ENCODE measurements around the gene FBXL7.

The FBXL7 gene

DNA sequence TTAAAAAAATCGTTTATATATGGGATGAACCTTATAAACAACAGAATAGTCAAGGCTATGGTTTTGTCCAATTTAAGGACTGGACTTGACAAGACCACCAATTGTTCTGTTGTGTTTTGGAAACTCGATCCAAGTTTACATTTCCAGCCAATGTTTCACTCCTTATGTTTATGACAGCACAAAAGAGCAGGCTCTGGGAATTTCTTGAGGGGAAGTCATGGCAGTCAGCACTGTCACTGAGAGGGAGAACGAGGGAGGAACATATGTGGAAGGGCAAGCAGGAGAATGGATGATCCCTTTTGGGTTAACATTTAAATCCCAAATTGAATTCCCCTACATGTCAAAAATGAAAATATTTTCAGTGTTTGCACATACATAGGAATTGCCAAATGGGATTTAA lies 387.1 kb downstream of the FBXL7 start:
- DNase-seq (ENCODE audit: low spot score): peak; percentile 16

DNA sequence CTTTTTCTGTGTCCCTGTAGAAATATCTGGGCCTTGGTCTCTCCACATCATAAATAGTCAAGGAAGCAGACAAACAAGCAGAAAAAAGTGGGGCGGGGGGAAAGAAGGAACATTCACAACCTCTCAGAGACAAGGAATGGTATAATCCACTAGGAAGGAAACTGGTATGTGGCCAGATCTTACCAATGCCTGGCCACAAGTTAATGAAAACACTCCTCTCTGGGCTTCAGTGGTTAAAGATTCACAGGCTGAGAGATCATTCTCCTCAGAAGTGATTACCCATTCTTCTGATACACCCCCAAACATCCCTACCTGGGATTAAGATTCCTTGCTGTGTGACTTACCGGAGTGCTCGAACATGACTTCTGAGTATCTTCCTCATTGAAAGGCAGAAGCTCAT lies 389.0 kb downstream of the FBXL7 start:
- DNase-seq (ENCODE audit: low spot score): no peak

DNA sequence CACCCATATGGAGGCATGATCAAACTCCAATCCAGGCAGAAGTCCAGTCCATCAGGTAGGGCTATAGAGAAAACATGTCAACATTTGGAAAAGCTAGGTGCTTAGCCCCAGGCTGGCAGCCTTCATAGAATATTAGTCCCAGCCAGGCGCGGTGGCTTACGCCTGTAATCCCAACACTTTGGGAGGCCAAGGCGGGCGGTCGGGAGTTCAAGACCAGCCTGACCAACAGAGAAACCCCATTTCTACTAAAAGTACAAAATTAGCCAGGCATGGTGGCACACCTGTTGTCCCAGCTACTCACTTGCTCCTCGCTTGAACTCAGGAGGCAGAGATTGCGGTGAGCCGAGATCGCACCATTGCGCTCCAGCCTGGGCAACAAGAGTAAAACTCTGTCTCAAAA lies 393.9 kb downstream of the FBXL7 start:
- DNase-seq (ENCODE audit: low spot score): no peak

DNA sequence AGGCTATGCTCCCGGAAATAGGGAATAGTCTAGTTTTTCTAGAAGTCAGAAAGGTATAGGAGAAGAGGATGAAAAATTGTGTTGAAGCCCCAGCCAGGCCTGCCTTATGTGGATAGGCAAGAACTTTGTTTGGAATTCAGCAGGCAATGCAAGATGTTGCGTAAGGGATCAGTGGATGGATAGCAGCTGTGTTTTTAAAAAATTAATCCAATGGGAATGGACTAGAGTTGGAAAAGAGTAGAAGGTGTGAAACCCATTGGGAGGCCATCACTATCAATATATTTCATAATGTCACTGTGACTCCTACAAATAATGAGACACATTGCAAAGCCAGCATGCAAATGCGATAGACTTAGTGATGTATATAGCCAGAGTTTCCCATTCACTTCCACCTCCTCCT lies 397.7 kb downstream of the FBXL7 start:
- peak; percentile 36 for DNase-seq (ENCODE audit: low spot score)

DNA sequence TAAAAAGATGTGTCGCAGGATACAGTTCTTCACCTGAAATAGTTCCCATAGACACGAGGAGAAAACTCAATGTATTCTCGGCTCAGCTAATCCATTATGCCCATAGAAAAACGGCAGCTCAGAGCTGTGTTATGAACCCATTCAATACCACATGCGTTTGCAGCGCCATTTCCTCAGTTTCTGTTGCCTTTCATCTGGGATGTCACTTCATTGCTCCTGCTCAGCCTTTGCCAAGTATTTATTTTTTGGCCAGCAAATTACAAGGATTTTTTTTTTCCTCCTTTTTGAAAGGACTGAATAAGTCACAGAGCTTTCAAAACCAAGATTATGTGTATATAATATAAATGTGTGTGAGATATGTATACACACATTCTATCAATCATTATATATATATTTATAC lies 398.7 kb downstream of the FBXL7 start:
- DNase-seq (ENCODE audit: low spot score): no peak

DNA sequence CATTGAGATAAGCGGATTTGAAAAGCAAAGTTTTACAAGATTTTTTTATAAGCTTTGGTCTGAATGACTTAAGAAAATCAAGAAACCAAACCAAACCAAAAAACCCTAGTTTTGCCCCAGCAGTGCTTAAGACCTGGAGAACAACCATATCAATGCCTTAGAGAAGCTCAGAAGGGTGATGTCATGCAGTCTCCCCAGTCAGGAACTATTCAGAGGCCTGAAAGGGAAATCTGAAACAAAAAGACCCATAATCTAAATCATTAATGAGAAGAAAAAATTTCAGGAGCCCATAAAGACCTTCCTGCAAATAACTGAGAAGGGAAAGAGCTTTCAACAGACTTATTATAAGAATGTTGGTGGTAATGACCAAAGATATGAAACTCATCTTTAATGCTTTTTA lies 399.5 kb downstream of the FBXL7 start:
- no peak for DNase-seq (ENCODE audit: low spot score)

DNA sequence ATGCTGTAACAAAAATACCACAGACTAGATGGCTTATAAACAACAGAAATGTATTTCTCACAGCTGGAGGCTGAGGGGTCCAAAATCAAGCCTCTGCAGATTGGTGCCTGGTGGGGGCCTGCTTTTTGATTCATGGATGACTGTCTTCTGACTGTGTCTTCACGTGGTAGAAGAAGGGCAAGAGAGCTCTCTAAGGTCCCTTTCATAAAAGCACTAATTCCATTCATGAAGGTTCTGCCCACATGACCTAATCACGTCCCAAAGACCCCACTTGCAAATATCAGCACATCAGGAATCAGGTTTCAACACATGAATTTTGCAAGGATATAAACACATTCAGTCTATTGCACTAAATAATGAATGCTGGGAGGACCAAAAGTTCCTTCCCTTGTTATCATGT lies 401.2 kb downstream of the FBXL7 start:
- no peak for DNase-seq (ENCODE audit: low spot score)

DNA sequence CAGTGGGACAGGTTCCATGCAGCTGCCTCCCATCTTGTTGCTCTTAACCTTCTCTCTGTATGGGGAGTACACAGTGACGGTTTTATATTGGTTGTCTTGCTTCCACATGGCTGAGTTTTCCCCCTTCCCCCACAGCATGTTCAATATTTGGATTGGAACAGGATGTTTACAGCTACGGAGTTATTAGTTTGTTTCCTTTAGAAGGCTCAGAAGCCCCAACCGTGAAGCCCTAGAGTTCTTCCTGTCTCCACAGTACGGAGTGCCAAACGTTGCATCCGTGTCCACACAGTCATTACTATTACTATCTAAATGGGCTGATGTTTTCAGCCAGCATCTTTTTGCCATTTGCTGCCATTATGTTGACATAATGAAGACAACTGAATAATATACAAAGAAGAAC lies 402.1 kb downstream of the FBXL7 start:
- no peak for DNase-seq (ENCODE audit: low spot score)

DNA sequence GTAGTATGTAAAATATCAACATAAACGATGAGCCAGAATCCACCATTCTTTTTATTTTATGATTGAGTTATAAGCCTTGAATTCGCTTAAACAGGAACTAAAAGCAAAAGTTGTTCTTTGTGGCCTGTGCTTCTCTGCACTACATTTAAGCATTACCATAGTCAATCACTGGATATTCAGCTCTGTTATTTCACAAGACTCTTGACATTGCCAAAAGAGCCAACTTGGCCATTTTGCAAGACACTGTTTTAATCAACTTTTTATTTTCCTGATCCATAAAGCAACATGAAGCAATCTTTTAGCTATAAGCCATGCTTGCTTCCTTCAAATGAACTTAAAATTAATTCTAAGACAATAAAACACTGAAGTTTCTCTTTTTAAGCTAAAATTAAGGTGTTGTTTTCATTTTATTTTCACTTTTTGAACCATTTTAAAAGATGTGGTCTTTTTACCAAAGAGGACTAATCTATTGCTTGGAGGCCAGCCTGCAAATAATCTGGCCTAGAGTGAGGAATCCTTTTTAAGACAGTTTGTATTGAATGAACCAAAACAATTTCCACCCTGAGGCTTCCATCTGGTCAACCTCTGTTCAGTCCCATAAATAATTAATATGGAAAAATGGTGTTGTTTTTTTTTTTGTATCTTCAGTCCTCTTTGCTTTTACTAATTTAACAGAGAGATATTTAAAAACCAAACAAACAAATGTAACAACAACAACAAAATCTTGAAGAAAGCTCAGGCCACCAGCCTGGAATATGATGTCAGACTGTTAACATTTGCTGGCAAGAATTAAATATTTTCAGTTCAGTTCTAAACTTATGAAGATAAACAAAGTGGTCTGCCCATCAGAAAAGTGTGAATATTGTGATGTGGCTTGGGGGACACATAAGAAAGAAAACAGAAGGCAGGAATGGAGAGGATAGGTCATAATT lies 405.2 kb downstream of the FBXL7 start:
- DNase-seq (ENCODE audit: low spot score): no peak

DNA sequence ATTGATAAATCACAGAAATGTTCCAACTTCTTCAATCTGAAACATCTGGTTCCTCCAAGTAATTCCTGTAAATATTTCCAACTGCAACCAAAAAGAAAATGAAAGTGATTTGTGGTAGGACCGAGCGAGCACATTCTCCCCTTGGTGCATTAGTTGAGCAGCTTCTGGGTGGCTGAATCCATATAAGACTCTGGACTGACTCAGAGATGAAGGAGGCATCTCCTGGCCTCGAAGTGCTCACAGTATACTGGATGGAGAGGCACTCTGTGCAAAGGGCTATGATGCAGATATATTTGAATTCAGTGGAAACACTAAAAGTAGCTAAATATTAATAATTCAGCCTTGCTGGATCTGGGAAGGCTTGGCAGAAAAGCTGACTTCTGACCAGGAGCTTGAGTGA lies 414.7 kb downstream of the FBXL7 start:
- peak; percentile 66 for DNase-seq (ENCODE audit: low spot score)

DNA sequence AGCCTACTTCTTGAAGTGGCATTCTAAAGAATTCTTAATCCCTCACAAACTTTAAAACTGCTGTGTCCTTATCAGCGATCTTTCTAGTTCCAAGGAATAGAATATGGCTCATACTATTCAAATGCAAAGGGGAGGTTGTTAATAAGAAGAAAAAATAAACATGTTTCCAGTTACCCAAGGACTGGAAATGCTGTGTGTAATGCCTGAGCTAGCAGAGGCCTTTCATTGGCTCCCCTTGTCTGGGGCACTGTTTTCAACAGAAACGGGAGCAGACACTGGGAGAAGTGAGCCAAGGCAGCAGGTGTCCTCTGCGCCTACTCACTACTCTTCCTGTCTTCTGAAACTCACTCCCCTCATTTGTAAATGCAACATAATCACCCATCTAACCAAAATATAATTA lies 426.6 kb downstream of the FBXL7 start:
- peak; percentile 42 for DNase-seq (ENCODE audit: low spot score)

DNA sequence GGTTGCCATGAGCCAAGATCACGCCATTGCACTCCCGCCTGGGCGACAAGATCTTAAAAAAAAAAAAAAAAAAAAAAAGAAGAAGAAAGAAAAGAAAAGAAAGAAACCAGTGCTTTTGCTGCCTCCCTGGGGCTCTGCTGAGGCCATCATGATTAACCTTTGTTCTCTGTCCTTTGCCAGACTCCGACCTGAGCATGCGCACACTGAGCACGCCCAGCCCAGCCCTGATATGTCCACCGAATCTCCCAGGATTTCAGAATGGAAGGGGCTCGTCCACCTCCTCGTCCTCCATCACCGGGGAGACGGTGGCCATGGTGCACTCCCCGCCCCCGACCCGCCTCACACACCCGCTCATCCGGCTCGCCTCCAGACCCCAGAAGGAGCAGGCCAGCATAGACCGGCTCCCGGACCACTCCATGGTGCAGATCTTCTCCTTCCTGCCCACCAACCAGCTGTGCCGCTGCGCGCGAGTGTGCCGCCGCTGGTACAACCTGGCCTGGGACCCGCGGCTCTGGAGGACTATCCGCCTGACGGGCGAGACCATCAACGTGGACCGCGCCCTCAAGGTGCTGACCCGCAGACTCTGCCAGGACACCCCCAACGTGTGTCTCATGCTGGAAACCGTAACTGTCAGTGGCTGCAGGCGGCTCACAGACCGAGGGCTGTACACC lies 427.9 kb downstream of the FBXL7 start:
- DNase-seq (ENCODE audit: low spot score): no peak

DNA sequence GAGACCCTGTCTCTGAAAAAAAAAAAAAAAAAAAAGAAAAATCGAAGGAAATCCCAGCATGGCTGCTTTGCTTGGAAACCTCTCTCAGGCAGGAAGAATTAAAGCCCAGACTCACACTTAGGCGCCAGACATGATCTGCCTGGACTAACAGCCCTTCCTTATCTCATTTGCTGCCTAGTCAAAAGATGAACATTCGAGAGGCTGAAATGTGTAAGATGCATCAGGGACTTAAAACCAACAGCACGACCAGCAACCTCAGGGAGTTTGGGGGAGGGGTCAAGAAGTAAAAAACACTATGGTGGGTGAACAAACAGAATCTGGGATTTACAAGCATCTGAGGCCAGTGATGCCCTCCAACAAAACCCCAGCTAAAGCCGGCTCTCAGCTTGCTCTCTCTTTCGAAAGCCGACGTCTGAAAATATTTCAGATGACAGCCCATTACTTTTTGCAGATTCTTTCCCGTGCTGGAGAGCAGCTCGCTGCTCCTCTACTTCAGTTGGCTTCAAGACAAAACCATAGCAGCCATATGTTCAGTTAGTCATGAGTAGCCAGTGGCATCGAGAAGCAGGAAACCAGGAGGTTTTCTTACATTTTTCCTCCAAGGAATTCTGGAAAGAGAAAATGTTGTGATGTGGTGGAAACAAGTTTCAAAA lies 429.8 kb downstream of the FBXL7 start:
- peak; percentile 75 for DNase-seq (ENCODE audit: low spot score)

DNA sequence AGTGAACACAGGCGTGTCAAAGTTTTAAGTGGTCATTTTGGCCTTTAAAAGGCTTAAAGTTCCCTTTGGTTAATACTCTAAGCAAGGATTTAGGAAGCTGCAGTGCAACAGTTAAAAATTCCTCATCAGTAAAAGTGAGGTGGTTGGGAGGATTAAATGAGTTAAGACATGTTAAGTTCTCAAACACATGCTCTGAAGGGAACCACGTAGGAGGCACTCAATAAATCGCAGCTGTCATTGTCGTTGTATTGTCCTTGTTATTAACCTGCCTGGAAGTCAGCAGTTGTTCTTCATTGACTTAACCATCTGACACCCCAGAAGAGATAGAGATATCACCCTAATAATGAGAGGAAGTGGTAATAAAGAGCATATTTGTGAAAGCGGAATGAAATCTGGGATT lies 432.1 kb downstream of the FBXL7 start:
- no peak for DNase-seq (ENCODE audit: low spot score)

DNA sequence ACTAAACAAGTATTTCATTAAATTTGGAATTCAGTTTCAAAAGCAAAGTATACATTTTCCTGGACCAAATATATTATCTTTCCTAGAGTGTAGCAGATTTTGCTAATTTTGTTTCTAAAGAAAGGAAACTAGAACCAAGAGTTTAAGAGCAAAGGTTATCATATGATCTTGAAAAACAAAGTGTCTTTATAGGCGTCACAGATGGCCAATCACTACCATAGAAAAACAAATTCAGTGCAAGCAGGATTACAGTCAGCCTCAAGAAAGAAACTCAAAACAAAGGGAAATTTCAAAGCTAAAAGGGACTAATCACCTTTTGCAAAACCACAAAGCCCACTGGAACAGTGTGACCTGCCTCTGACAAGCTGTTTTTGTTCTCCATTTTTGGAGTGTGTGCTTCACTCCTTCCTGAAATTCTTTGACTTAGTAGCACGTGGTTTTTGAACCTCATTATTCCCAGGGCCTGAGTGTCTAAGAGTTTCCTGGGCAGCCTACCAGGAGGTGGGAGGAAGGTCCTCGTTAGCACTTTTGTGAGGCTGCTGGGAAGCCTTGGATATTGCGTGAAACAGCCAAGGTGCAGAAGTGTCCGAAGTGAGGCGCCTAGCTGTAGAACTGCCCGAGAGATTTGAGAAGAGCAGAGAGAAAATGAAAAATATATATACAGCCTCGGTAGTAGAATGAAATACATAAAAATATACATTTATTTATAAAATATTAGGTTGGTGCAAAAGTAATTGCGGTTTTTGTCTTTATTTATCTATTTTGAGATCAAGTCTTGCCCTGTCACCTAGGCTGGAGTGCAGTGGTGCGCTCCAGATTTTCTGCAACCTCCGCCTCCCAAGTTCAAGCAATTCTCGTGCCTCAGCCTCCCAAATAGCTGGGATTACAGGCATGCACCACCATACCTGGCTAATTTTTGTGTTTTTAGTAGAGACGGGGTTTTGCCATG lies 433.6 kb downstream of the FBXL7 start:
- DNase-seq (ENCODE audit: low spot score): no peak

DNA sequence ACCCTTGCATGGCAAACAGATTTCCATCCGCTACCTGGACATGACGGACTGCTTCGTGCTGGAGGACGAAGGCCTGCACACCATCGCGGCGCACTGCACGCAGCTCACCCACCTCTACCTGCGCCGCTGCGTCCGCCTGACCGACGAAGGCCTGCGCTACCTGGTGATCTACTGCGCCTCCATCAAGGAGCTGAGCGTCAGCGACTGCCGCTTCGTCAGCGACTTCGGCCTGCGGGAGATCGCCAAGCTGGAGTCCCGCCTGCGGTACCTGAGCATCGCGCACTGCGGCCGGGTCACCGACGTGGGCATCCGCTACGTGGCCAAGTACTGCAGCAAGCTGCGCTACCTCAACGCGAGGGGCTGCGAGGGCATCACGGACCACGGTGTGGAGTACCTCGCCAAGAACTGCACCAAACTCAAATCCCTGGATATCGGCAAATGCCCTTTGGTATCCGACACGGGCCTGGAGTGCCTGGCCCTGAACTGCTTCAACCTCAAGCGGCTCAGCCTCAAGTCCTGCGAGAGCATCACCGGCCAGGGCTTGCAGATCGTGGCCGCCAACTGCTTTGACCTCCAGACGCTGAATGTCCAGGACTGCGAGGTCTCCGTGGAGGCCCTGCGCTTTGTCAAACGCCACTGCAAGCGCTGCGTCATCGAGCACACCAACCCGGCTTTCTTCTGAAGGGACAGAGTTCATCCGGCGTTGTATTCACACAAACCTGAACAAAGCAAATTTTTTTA lies 436.7 kb downstream of the FBXL7 start:
- DNase-seq (ENCODE audit: low spot score): no peak

DNA sequence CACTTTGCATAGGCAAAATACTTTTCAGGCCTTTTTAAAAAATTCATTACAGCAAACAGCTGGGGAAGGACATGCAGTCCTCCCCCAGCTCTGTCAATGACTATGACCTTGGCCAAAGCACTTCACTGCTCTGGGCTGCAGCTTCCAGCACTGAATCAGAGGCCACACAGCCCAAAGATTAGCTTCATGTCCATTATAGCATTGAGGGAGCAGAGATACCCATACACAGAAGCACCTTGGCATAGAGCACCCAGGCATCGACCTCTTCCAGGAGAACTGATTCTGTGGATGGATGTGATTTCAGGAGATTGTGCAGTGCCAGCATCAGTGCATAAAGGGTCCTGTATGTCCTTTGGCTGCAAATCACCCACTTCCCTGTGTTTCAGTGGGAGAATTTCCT lies 437.7 kb downstream of the FBXL7 start:
- no peak for DNase-seq (ENCODE audit: low spot score)

DNA sequence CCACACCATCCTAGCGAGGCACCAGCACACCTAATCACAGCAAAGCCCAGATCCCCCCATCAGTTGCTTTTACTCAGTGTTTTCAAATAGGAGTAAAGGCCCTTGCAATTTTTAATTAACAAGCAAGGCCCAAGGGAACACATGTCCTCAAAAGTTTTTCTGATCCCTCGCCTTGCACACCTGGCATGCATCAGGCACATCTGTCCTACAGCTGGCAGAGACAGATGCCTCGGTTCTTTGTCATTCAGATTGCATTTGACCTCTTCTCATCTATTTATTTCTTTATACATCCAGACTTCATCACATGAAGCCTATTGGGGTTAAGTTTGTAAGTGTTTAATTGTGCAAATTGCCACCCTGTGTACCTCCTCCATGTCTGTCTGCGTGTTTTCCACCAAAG lies 438.2 kb downstream of the FBXL7 start:
- DNase-seq (ENCODE audit: low spot score): no peak

DNA sequence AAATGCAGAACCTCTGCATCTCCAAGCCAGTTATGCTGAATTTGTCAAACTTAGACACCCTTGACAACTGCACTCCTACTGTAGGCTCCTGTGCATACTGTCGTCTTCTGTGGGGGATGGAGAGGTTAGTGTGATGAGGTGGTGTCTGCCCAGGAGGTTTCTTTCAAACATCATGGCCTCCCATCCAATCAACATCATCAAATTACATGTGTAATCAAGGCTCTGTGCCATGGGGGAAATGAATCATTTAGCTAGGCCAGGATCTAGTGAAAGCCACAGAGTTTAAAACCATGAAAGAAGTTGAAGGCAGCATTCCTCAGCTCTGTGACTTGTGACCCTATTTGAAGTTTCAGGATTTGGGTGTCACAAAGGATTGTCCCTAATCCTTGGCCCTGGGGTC lies 439.0 kb downstream of the FBXL7 start:
- peak; percentile 89 for DNase-seq (ENCODE audit: low spot score)

DNA sequence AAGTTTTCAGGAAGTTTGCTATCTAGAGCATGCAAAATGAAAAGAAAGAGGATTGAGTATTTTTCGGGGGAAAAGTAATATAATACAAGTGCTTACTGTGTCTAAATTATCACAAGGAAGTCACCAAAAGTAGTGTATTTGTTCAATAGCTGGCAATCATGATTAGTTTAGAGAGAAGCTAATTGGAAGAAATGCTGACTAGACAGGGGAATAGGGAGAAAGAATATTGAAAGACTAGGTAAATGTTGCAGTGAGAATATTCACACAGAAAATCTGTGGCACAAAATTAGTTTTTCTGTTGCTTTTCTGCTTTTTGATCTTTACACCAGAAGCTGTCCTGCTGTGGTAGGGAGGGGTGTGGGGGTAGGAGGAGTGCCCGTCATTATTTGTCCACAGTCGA lies 440.9 kb downstream of the FBXL7 start:
- DNase-seq (ENCODE audit: low spot score): no peak

DNA sequence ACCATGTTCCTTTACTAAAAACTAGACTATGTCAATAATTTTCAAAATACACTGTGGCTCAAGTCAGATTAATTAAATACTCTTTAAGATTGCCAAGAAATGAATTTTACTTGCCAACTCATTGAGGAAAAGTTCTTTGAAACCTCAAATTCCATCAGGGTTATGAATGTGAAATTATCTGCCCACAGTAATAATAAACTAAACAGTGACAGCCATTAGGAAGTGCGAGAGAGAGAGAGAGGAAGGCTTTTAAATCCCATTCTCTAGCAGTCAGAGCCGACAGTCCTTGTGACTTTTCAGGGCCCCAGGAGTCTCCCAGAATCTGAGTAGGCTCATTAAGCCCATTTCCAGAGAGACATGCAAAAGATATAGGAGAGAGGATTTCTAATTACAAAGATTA lies 443.5 kb downstream of the FBXL7 start:
- peak; percentile 45 for DNase-seq (ENCODE audit: low spot score)
